Calu3 (cell line): ENCODE results near the gene TTC39C. TPM values are rescaled to one million over a fixed set of nuclear protein-coding genes. Genes with fewer than 3 reads are reported as not detected.

Experiments
- BruUV-seq: library from RNA; stranded (reverse); fragments of 400-500 nt; replicated peaks from 2 replicates; lab custom pipeline; 2021; lab: Mats Ljungman, UMichigan
- CTCF ChIA-PET: fragments of 300-600 bp; sonication (Branson Sonifier 250); formaldehyde crosslinking; loops from one replicate; lab custom pipeline; 2022; ENCODE audit warnings: antibody characterized with exemption; lab: Charles Lee
- DNase-seq: peaks from one replicate; pipeline ENCODE4 v3.0.0; 2022
- H3K27ac Mint-ChIP-seq: one replicate; pipeline ENCODE4 v1.8.0; 2022; ENCODE audit warnings: mixed read lengths; ENCODE audit not compliant: unreplicated experiment
- H3K27me3 Mint-ChIP-seq: one replicate; pipeline ENCODE4 v1.8.0; 2022; ENCODE audit warnings: mixed read lengths; ENCODE audit not compliant: unreplicated experiment
- H3K36me3 Mint-ChIP-seq: one replicate; pipeline ENCODE4 v1.8.0; 2022; ENCODE audit warnings: mild to moderate bottlenecking, moderate library complexity, mixed read lengths; ENCODE audit not compliant: insufficient read depth, unreplicated experiment
- H3K4me1 Mint-ChIP-seq: one replicate; pipeline ENCODE4 v1.8.0; 2022; ENCODE audit warnings: mild to moderate bottlenecking, low read depth, mixed read lengths; ENCODE audit not compliant: unreplicated experiment
- H3K4me3 Mint-ChIP-seq: one replicate; pipeline ENCODE4 v1.8.0; 2022; ENCODE audit warnings: mild to moderate bottlenecking, low read depth, moderate library complexity, mixed read lengths; ENCODE audit not compliant: unreplicated experiment
- H3K9me3 Mint-ChIP-seq: one replicate; pipeline ENCODE4 v1.8.0; 2022; ENCODE audit warnings: low read depth, mixed read lengths; ENCODE audit not compliant: unreplicated experiment
- CTCF ChIP-seq: fragments of 200-600 bp; IDR thresholded peaks from one replicate; pipeline ENCODE4 v1.8.0; 2022; ENCODE audit warnings: antibody characterized with exemption; ENCODE audit not compliant: unreplicated experiment
- intact Hi-C: fragments of 100-400 bp; cut with micrococcal nuclease; formaldehyde crosslinking; loops from one replicate; pipeline ENCODE4 v1.10.0; 2022; ENCODE audit not compliant: unreplicated experiment
- total RNA-seq: library from RNA; stranded (reverse); gene quantifications from 2 replicates; pipeline ENCODE4 v1.2.3, GENCODE V29; 2022

The TTC39C gene
- total RNA-seq, 1 experiment from 2014 or later, result 26.8 TPM

- no peaks in the 10 kb centered on the region for H3K27me3 Mint-ChIP-seq
- TF ChIP-seq CTCF, result no peak
- intact Hi-C loops, result no loop called here
- no TSS peak for BruUV-seq
- H3K4me1 Mint-ChIP-seq, result peaks cover 7% of the 10 kb centered on the region
- no peak for DNase-seq
- H3K4me3 Mint-ChIP-seq, result no peak overlapping the region
- H3K9me3 Mint-ChIP-seq, result no peaks in the 10 kb centered on the region
- peaks cover 6% of the 10 kb centered on the region for H3K36me3 Mint-ChIP-seq
- CTCF ChIA-PET, result no interaction called here
- no peak overlapping the region for H3K27ac Mint-ChIP-seq
Measured at GRCh38 chr18:24041691-24042090, 27.1 kb downstream of the TTC39C start.

- no TSS peak for BruUV-seq
- Mint-ChIP-seq H3K4me3 (no peak overlapping the region), H3K27me3 (no peaks in the 10 kb centered on the region), H3K9me3 (no peaks in the 10 kb centered on the region), H3K27ac (no peak overlapping the region), H3K36me3 (peaks cover 6% of the 10 kb centered on the region), H3K4me1 (peaks cover 7% of the 10 kb centered on the region)
- DNase-seq, result no peak
- intact Hi-C loops, result no loop called here
- CTCF ChIA-PET, result no interaction called here
- TF ChIP-seq CTCF, result no peak
Measured at GRCh38 chr18:24043403-24043802, 28.8 kb downstream of the TTC39C start.

GRCh38 chr18:24048261-24048660 is 33.7 kb downstream of the TTC39C start:
- Mint-ChIP-seq H3K9me3 (no peaks in the 10 kb centered on the region), H3K27me3 (no peaks in the 10 kb centered on the region), H3K4me1 (peaks cover 50% of the 10 kb centered on the region), H3K27ac (no peak overlapping the region), H3K36me3 (peaks cover 6% of the 10 kb centered on the region), H3K4me3 (no peak overlapping the region)
- CTCF ChIA-PET, result no interaction called here
- TF ChIP-seq CTCF, result no peak
- intact Hi-C loops, result no loop called here
- no TSS peak for BruUV-seq
- DNase-seq, result no peak

GRCh38 chr18:24049142-24049541 is 34.6 kb downstream of the TTC39C start:
- peaks cover 50% of the 10 kb centered on the region for H3K4me1 Mint-ChIP-seq
- peaks cover 2% of the 10 kb centered on the region for H3K36me3 Mint-ChIP-seq
- DNase-seq, result no peak
- no TSS peak for BruUV-seq
- peak overlapping the region; percentile 83 for H3K27ac Mint-ChIP-seq
- H3K27me3 Mint-ChIP-seq, result no peaks in the 10 kb centered on the region
- intact Hi-C loops, result no loop called here
- H3K9me3 Mint-ChIP-seq, result no peaks in the 10 kb centered on the region
- CTCF ChIA-PET, result no interaction called here
- no peak overlapping the region for H3K4me3 Mint-ChIP-seq
- no peak for TF ChIP-seq CTCF
